Kidney (tissue), 14 donors: ENCODE data around the gene FAM13B. TPM values are rescaled to one million over a fixed set of nuclear protein-coding genes. Genes with fewer than 3 reads are reported as not detected.
"Not testable (repeated sequence)": the region's sequence is repeated elsewhere in the genome, so short reads cannot be mapped to it uniquely, and the experiment has no call there.

ENCODE experiments used
- DNase-seq, 5 donors: peaks; one replicate each; pipeline ENCODE4 v3.0.0-alpha.2; 2013 to 2020
- FAIRE-seq: peaks from 2 replicates; lab custom pipeline; 2012; peaks lifted over from hg19 to GRCh38; lab: Jason Lieb, UNC
- H3K27ac ChIP-seq, 2 donors: one replicate each; pipeline ENCODE4 v1.7.0; 2013; ENCODE audit warnings: low read depth in 2 of 2, low read length in 2 of 2, inconsistent platforms in 1 of 2
- H3K27me3 ChIP-seq: one replicate; pipeline ENCODE4 v1.7.1; 2013; ENCODE audit warnings: low read length, inconsistent platforms; ENCODE audit not compliant: control insufficient read depth, insufficient read depth
- H3K36me3 ChIP-seq, 3 donors: one replicate each; pipeline versions ENCODE4 v1.7.0 to v1.7.1; 2013; ENCODE audit warnings: low read length in 3 of 3, control low read depth in 1 of 3, inconsistent platforms in 1 of 3; ENCODE audit not compliant: insufficient read depth in 3 of 3, control insufficient read depth in 2 of 3
- H3K4me1 ChIP-seq, 3 donors: one replicate each; pipeline versions ENCODE4 v1.7.0 to v1.7.1; 2013; ENCODE audit warnings: low read length in 3 of 3, inconsistent platforms in 1 of 3, low read depth in 1 of 3; ENCODE audit not compliant: control insufficient read depth in 2 of 3, insufficient read depth in 2 of 3
- H3K4me3 ChIP-seq, 3 donors: one replicate each; pipeline versions ENCODE4 v1.7.0 to v1.8.1; 2013; ENCODE audit warnings: low read length in 3 of 3, control low read depth in 1 of 3, inconsistent platforms in 1 of 3
- H3K9ac ChIP-seq, 3 donors: one replicate each; pipeline versions ENCODE4 v1.7.0 to v1.7.1; 2013; ENCODE audit warnings: low read length in 3 of 3, control low read depth in 1 of 3, inconsistent platforms in 1 of 3
- H3K9me3 ChIP-seq, 3 donors: one replicate each; pipeline versions ENCODE4 v1.7.0 to v1.7.1; 2013; ENCODE audit warnings: low read length in 3 of 3, control low read depth in 1 of 3, inconsistent platforms in 1 of 3; ENCODE audit not compliant: control insufficient read depth in 2 of 3, insufficient read depth in 1 of 3
- CTCF ChIP-seq: IDR thresholded peaks from 3 replicates; pipeline ENCODE4 v1.5.1; 2012; ENCODE audit warnings: mild to moderate bottlenecking, moderate library complexity, borderline replicate concordance; ENCODE audit not compliant: insufficient read depth; ENCODE audit errors: extremely low read depth
- intact Hi-C: fragments of 100-400 bp; cut with DNase I; formaldehyde crosslinking; loops from one replicate; pipeline ENCODE4 v1.11.1; 2022
- polyA plus RNA-seq: library from polyadenylated mRNA; stranded (reverse); fragments of 350-450 nt; fragmentation: Illumina TruSeq; extraction: RNeasy Lipid Tissue Mini Kit (QIAGEN cat#74804); gene quantifications from one replicate; pipeline ENCODE4 v1.2.3, GENCODE V29; 2014; ENCODE audit warnings: low read depth, low replicate concordance; ENCODE audit not compliant: insufficient read depth
- total RNA-seq: library from RNA; stranded (reverse); fragmentation: NEBNext Ultra II Directional; extraction: Animal tissue kit (Norgen Biotek cat#: 25700); gene quantifications from one replicate; pipeline ENCODE4 v1.2.1, GENCODE V29; 2021
- donor health status: control.
- donor health status: control.
- donor health status: control.
- donor health status: control.
- donor health status: control.
- donor health status: DM: yes; HTN: yes; CAD: no.
- donor health status: Normal renal cell carcinoma (clear cell type).

The FAM13B gene
- total and polyA plus RNA-seq, 2 donors from 2014 or later = 7.6 to 41.8 TPM

- Histone ChIP-seq H3K27me3 (no peaks in the 10 kb centered on the region), H3K9ac (no peak overlapping the region), H3K4me1 (no peaks in the 10 kb centered on the region), H3K4me3 (no peak overlapping the region), H3K9me3 (no peaks in the 10 kb centered on the region), H3K36me3 (peaks cover 0 to 6% (median 3%) of the 10 kb centered on the region in 3 donors), H3K27ac (no peak overlapping the region)
- DNase-seq (no peak), FAIRE-seq (no peak)
- no peak for TF ChIP-seq CTCF
- intact Hi-C loops = no loop called here
Observed at GRCh38 chr5:137989419-137989818, 43.5 kb downstream of the FAM13B start.

- FAIRE-seq (no peak), DNase-seq (no peak)
- Histone ChIP-seq H3K27ac (no peak overlapping the region), H3K4me3 (no peak overlapping the region), H3K27me3 (no peaks in the 10 kb centered on the region), H3K9me3 (no peaks in the 10 kb centered on the region), H3K36me3 (peaks cover 0 to 6% (median 0%) of the 10 kb centered on the region in 3 donors), H3K9ac (no peak overlapping the region), H3K4me1 (no peaks in the 10 kb centered on the region)
- no peak for TF ChIP-seq CTCF
- intact Hi-C loops = no loop called here
Observed at GRCh38 chr5:137975208-137975607, 57.7 kb downstream of the FAM13B start.

- H3K27me3 ChIP-seq, H3K27ac ChIP-seq, DNase-seq, H3K9me3 ChIP-seq, H3K9ac ChIP-seq, FAIRE-seq, intact Hi-C loops, H3K4me3 ChIP-seq, H3K36me3 ChIP-seq, H3K4me1 ChIP-seq: not testable (repeated sequence)
Observed at GRCh38 chr5:137970384-137970783, 62.5 kb downstream of the FAM13B start.

- TF ChIP-seq CTCF = no peak
- intact Hi-C loops = no loop called here
- H3K4me3 ChIP-seq = no peak overlapping the region
- no peak overlapping the region for H3K9ac ChIP-seq
- no peaks in the 10 kb centered on the region for H3K4me1 ChIP-seq
- no peaks in the 10 kb centered on the region for H3K27me3 ChIP-seq
- no peaks in the 10 kb centered on the region for H3K9me3 ChIP-seq
- DNase-seq = no peak
- peaks cover 0 to 17% (median 8%) of the 10 kb centered on the region in 3 donors for H3K36me3 ChIP-seq
- H3K27ac ChIP-seq = no peak overlapping the region
- FAIRE-seq = no peak
Observed at GRCh38 chr5:137960819-137961218, 72.1 kb downstream of the FAM13B start.
